GM12872 (cell line): ENCODE results near the gene ATRNL1.

Source experiments
- TF ChIP-seq, protein P1 (sequence below): IDR thresholded peaks from 3 replicates; pipeline ENCODE4 v1.5.1; 2011; ENCODE audit warnings: low read depth, mild to moderate bottlenecking, low read length, moderate library complexity; ENCODE audit not compliant: insufficient read depth

Gene ATRNL1

DNA sequence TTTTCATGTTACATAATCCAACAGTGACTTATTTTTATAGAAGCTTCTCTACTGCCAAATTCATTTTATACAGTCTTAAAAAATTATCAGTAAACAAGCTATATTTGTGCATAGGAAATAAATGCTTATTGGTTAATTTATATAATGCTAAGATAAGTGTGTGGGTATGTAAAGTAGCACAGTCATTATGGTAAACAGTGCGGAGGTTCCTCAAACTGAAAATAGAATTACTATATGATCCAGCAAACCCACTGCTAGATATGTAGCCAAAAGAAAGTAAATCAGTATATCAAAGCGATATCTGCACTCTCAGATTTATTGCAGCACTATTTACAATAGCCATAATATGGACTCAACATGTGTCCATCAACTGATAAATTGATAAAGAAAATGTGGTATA is 71.1 kb downstream of the ATRNL1 start:
- TF ChIP-seq, protein P1, sequence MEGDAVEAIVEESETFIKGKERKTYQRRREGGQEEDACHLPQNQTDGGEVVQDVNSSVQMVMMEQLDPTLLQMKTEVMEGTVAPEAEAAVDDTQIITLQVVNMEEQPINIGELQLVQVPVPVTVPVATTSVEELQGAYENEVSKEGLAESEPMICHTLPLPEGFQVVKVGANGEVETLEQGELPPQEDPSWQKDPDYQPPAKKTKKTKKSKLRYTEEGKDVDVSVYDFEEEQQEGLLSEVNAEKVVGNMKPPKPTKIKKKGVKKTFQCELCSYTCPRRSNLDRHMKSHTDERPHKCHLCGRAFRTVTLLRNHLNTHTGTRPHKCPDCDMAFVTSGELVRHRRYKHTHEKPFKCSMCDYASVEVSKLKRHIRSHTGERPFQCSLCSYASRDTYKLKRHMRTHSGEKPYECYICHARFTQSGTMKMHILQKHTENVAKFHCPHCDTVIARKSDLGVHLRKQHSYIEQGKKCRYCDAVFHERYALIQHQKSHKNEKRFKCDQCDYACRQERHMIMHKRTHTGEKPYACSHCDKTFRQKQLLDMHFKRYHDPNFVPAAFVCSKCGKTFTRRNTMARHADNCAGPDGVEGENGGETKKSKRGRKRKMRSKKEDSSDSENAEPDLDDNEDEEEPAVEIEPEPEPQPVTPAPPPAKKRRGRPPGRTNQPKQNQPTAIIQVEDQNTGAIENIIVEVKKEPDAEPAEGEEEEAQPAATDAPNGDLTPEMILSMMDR: no peak

DNA sequence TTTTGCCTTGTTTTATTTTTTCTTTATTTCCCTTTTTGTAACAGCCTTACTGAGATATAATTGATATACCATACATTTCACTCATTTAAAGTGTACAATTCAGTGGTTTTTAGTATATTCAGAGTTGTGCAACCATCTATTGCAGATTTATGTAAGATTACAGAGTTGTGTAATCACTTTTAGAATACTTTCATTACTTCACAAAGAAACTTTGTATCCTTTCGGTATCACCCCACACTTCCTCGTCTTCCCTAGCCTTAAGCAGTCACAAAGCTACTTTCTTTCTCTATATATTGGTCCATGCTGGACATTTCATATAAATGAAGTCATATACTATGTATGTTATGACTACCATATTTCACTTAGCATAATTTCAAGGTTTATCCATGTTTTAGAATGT is 74.6 kb downstream of the ATRNL1 start:
- TF ChIP-seq, protein P1: no peak

DNA sequence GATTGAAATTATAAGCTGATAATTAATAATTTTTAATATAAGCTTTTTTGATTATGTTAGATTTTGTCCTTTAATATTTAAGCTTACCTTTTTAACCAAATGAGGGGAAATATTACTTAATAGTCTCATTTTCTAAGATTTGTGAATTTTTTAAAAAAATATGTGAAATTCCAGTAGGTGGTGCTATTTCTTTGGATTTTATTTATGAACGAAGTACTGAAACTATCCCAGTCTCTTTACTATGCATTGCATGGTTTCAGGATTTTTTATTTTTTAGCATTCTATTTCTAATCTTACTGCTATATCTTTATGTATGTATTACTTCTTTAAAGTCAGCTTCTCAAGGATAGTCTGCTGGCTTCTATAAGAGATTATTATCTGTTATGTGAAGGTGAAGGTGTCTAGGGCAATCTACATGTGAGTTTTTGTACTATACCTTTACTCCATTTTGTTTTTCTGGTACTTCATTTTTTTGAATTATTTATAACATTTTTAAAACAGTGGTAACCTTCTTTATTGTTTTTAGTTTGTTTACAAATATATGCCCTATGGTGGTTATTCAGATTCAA is 78.3 kb downstream of the ATRNL1 start:
- TF ChIP-seq, protein P1: no peak

DNA sequence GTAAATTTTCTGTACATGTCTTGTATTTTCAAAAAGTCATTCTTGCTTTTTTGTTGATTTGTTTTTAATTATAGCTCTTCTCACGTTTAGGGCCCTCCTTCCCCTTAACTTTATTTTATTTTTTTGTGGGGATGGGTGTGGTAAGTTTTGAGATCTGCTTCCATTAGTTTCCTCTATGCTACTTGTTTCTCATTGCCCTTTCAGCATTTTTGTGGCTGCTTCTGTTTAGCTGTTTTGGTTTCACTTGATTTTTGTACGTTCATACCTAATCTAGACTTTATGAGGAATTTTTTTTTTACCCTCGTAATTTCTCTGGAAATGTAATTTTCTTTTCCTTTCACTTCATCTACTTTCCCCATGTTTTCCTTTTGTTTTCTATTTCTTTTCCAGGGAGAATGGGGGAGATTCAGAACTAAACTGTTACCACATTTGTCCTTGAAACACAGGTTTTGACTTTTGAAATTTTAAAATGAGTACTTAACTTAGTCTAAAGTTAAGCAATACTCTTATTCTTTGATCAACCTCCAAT is 80.8 kb downstream of the ATRNL1 start:
- TF ChIP-seq, protein P1: no peak

DNA sequence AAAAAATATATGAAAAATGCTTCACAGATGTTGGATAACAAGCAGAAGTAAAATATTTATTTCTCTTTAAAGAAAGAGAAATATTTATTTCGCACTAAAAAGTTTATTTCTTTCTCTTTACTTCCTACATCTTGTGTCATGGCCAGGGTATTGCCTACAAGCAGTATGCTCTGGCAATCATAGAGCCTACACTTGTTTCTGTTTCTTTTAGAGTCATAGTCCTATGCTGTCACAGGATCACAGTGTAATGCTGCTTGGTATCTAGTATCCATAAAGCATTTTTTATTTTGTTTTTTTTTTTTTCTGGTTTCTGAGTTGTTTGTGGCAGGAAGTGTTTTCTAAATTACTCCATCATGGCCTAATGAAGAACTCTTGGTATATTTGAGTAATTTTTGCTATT is 116.0 kb downstream of the ATRNL1 start:
- TF ChIP-seq, protein P1: no peak

- TF ChIP-seq, protein P1: no peak
Measured at GRCh38 chr10:115214829-115215228, 121.7 kb downstream of the ATRNL1 start.

GRCh38 chr10:115219203-115219602 is 126.0 kb downstream of the ATRNL1 start:
- TF ChIP-seq, protein P1: no peak
